Small intestine (tissue), 7 donors: ENCODE data around the gene CCNE1. TPM values are rescaled to one million over a fixed set of nuclear protein-coding genes. Genes with fewer than 3 reads are reported as not detected.

Experiments used
- DNase-seq, 2 donors: peaks; one replicate each; pipeline versions ENCODE4 v3.0.0 to v3.0.0-alpha.2; 2013
- FAIRE-seq: peaks from 2 replicates; lab custom pipeline; 2012; peaks lifted over from hg19 to GRCh38; lab: Jason Lieb, UNC
- H3K27ac ChIP-seq, 3 donors: one replicate each; pipeline ENCODE4 v1.5.1; 2013; ENCODE audit warnings: low read length in 2 of 3, mild to moderate bottlenecking in 2 of 3, control low read depth in 1 of 3, inconsistent platforms in 1 of 3, low read depth in 1 of 3, moderate library complexity in 1 of 3
- H3K27me3 ChIP-seq, 3 donors: one replicate each; pipeline ENCODE4 v1.6.1; 2013; ENCODE audit warnings: low read length in 3 of 3, inconsistent platforms in 1 of 3; ENCODE audit not compliant: control insufficient read depth in 3 of 3, insufficient read depth in 3 of 3
- H3K36me3 ChIP-seq, 3 donors: one replicate each; pipeline ENCODE4 v1.6.1; 2013; ENCODE audit warnings: low read length in 3 of 3, inconsistent platforms in 1 of 3, low read depth in 1 of 3, mild to moderate bottlenecking in 1 of 3, moderate library complexity in 1 of 3; ENCODE audit not compliant: control insufficient read depth in 3 of 3, insufficient read depth in 2 of 3
- H3K4me1 ChIP-seq, 3 donors: one replicate each; pipeline ENCODE4 v1.6.1; 2013; ENCODE audit warnings: low read length in 2 of 3, inconsistent platforms in 1 of 3, low read depth in 1 of 3, mild to moderate bottlenecking in 1 of 3, moderate library complexity in 1 of 3; ENCODE audit not compliant: control insufficient read depth in 3 of 3, insufficient read depth in 2 of 3
- H3K4me3 ChIP-seq, 3 donors: one replicate each; pipeline ENCODE4 v1.5.1; 2013; ENCODE audit warnings: low read length in 3 of 3, control low read depth in 1 of 3, inconsistent platforms in 1 of 3, low read depth in 1 of 3, mild to moderate bottlenecking in 1 of 3, moderate library complexity in 1 of 3
- H3K9me3 ChIP-seq, 2 donors: one replicate each; pipeline ENCODE4 v1.6.1; 2013; ENCODE audit warnings: low read depth in 1 of 2, low read length in 1 of 2; ENCODE audit not compliant: control insufficient read depth in 2 of 2, insufficient read depth in 1 of 2
- WGBS, 3 donors: extraction: QIAGEN DNeasy Blood & Tissue Kit; methylation state at CpG; one replicate each; pipeline ENCODE4 v1.1.7; 2013; 5-methylcytosine and 5-hydroxymethylcytosine counted together
- polyA plus RNA-seq, 4 donors: library from polyadenylated mRNA; stranded (reverse) in 3 of 4; unstranded in 1 of 4; fragments of 200-250 nt in 3 of 4; fragments of 120-200 nt in 1 of 4; gene quantifications; one replicate each; pipeline versions ENCODE4 v1.2.1 to v1.2.3, GENCODE V29; 2013
- donor health status: healthy with polysubstance abuse.
- donor health status: control.
- donor health status: control.
- donor health status: Bipolar disorder and iron deficiency.
- donor health status: healthy.

The CCNE1 gene
- polyA plus RNA-seq, 4 donors, result 2.5 to 5.9 (median 4.6) TPM

DNA sequence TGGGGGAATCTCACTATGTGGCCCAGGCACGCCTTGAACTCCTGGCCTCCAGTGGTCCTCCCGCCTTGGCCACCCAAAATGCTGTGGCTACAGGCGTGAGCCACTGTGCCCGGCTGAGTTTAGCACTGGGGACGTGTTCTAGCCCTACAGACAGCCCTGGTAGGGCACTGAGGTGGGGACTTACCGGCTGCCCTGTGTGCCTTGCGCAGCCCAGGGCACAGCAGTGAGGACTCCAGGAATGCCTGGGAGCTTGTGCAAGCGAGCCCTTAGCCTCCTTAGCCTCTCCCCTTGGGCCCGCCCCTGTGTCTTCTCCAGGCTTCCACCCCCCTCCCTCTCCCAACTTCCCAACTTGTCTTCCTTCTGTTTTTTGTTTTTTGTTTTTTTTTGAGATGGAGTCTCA is 21.0 kb downstream of the CCNE1 start:
- 88 to 90% (median 88%) methylated on average over 9 of the region's 9 CpGs for WGBS, 3 donors
- no peaks in the 10 kb centered on the region for H3K9me3 ChIP-seq
- H3K4me3 ChIP-seq, result no peak overlapping the region
- DNase-seq, result no peak
- no peak for FAIRE-seq
- H3K27ac ChIP-seq, result no peak overlapping the region
- no peaks in the 10 kb centered on the region for H3K27me3 ChIP-seq
- peaks cover 0 to 3% (median 0%) of the 10 kb centered on the region in 3 donors for H3K4me1 ChIP-seq
- no peaks in the 10 kb centered on the region for H3K36me3 ChIP-seq

DNA sequence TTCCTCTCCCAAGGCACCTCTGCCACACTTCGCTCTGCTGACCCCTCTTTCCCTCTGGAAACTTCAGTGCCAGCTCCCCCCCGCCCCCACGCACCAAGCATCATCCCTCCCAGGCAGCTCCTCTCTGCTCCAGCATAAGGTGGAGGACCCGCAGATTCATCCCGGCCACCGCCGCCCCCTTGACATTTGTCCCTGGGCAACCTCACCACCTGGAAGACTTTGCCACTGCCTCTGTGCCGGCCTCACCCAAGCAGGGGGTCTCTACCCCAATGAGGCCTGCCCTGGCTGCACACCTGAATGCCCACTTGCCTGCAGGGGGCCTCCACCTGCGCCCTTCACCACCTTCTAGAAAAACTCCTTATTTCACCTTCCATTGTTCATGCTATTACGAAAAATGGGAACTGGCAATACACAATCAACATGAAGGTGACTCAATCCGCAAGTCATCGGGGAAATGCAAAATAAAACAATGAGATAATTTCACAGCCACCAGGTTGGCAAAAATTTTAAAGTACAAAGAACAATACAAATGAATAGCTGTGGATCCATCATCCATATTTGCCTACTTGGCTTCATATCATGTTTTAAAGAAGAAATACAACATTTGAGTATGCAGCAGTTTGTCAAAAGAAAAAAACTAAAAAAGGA is 21.9 kb downstream of the CCNE1 start:
- 84 to 88% (median 87%) methylated on average over 12 of the region's 12 CpGs for WGBS, 3 donors
- peaks cover 0 to 5% (median 0%) of the 10 kb centered on the region in 3 donors for H3K4me1 ChIP-seq
- H3K27me3 ChIP-seq, result no peaks in the 10 kb centered on the region
- H3K4me3 ChIP-seq, result no peak overlapping the region
- no peak overlapping the region for H3K27ac ChIP-seq
- FAIRE-seq (no peak), DNase-seq (no peak)
- H3K36me3 ChIP-seq, result no peaks in the 10 kb centered on the region
- H3K9me3 ChIP-seq, result no peaks in the 10 kb centered on the region

DNA sequence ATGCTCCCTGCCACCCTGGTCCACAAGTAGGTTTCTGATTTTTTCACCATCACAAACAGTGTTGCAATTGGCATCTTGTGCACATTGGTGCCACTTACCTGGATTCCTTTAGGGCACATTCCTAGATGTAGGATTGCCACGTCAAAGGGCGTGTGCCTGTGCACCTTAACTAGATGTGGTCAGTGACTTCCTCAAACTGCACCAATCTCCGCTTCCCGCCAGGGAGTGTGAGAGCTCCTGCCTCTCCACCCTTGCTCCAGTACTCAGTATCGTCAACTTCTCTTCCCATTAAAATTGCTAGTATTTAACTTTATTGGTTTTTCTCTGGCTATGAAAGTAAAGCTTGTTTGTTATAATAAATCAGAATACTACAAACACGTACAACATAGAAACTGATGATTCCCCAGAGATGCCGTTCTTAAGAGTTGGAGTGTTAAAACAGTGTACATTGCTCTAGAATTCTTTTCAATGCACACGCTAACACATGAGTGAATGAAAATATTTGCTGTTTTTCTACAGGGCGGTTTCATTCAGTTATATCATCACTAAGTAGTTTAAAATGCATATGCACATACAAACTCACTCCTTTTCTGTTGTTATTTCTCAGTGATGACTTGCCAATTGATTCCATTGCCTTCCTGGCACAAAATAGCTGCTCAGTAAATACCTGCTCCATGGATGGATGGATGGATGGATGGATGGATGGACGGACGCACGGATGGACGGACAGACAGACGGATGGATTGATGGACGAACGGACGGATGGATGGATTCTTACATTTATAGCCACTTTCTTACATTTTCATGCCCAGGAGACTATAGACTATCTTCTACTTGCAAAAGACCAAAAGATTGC is 23.4 kb downstream of the CCNE1 start:
- DNase-seq, result no peak

DNA sequence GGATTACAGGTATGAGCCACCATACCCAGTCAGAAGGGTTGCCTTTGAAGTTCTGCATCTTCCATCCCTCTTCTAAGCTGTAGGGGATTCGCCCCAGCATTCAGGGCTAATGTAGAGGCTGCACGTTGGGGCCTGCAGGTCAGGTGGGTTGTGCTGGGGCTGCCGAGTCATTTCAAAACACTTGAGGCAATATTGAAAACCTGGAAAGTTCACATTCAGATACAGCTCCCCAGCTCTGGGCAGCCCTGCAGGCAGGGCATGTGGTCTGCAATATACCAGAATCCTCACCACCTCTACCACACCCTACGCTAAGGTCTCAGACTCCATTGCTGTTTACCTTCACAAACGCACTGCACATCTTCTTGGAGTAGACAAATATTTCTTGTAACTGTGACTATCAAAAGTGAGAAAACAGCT is 24.6 kb downstream of the CCNE1 start:
- WGBS, 3 donors, result 49 to 77% (median 66%) methylated on average over 5 of the region's 5 CpGs
- H3K27ac ChIP-seq, result no peak overlapping the region
- FAIRE-seq, result no peak
- H3K36me3 ChIP-seq, result no peaks in the 10 kb centered on the region
- H3K27me3 ChIP-seq, result no peaks in the 10 kb centered on the region
- H3K4me3 ChIP-seq, result no peak overlapping the region
- DNase-seq, result no peak
- H3K4me1 ChIP-seq, result peaks cover 0 to 7% (median 0%) of the 10 kb centered on the region in 3 donors
- H3K9me3 ChIP-seq, result no peaks in the 10 kb centered on the region

More for the DNA sequence above, 23.4 kb downstream of the CCNE1 start:
- H3K27me3 ChIP-seq, result no peaks in the 10 kb centered on the region
- no peaks in the 10 kb centered on the region for H3K9me3 ChIP-seq
- H3K4me3 ChIP-seq, result no peak overlapping the region
- H3K27ac ChIP-seq, result no peak overlapping the region
- H3K4me1 ChIP-seq, result peaks cover 0 to 5% (median 0%) of the 10 kb centered on the region in 3 donors
- FAIRE-seq, result no peak
- 78 to 84% (median 82%) methylated on average over 17 of the region's 17 CpGs for WGBS, 3 donors
- H3K36me3 ChIP-seq, result no peaks in the 10 kb centered on the region

- peak; percentile 38 to 43 for DNase-seq
- H3K4me1 ChIP-seq, result peaks cover 0 to 16% (median 0%) of the 10 kb centered on the region in 3 donors
- no peaks in the 10 kb centered on the region for H3K36me3 ChIP-seq
- WGBS, 3 donors, result 17 to 48% (median 17%) methylated on average over 6 of the region's 6 CpGs
- H3K27me3 ChIP-seq, result no peaks in the 10 kb centered on the region
- no peaks in the 10 kb centered on the region for H3K9me3 ChIP-seq
- FAIRE-seq, result no peak
- no peak overlapping the region for H3K4me3 ChIP-seq
- peak overlapping the region in 2 of 3 donors; percentile 38 to 61 for H3K27ac ChIP-seq
Observed at GRCh38 chr19:29837448-29837981, 25.7 kb downstream of the CCNE1 start.

GRCh38 chr19:29837996-29838395 is 26.2 kb downstream of the CCNE1 start:
- no peaks in the 10 kb centered on the region for H3K36me3 ChIP-seq
- H3K9me3 ChIP-seq, result no peaks in the 10 kb centered on the region
- FAIRE-seq, result no peak
- peaks cover 0 to 20% (median 0%) of the 10 kb centered on the region in 3 donors for H3K4me1 ChIP-seq
- peak overlapping the region in 2 of 3 donors; percentile 38 to 61 for H3K27ac ChIP-seq
- no peaks in the 10 kb centered on the region for H3K27me3 ChIP-seq
- 35 to 68% (median 52%) methylated on average over 9 of the region's 9 CpGs for WGBS, 3 donors
- DNase-seq, result no peak
- H3K4me3 ChIP-seq, result no peak overlapping the region

DNA sequence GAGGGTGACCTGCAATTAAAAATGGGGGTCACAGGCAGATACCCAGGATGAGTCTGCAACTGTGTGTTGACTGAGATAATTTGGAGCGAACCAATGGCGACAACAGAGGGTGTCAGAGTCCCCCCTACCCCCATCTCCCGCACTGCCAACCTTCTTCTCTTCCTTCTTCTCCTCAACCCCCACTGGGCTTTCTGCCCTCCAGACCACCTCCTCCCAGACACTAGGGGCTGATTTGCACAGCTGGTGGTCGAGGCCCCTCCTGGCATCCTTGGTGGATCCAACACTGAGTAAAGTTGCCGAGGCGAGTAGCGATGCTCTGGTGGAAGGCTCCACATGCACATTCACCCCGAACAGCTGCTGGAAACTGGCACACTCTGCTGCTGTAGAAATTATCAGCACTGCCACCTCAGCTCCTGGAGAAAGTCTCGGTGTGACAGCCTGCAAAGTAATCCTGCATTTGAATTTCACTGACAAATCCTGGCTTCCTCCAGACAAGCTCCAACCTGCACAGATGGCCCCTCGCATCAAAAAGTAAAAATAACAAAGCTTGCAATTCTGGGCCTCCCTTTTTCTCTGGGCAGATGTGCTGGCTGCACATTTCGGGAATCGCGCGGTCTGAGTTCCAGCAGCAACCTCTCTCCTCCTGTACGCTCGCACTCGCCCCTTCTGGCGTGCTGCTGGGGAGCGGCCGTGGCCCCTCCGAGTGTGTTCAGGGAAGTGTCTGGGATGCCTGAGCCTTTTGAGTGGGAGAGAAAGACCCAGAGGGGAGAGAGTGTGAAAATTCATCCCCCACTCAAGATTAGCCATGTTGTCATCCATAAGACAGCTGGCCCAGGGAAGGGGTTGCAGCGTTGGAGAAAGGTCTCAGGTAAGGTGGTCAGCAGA is 28.5 kb downstream of the CCNE1 start:
- Histone ChIP-seq H3K4me3 (no peak overlapping the region), H3K36me3 (no peaks in the 10 kb centered on the region), H3K4me1 (peaks cover 0 to 32% (median 3%) of the 10 kb centered on the region in 3 donors), H3K27me3 (no peaks in the 10 kb centered on the region), H3K27ac (no peak overlapping the region), H3K9me3 (no peaks in the 10 kb centered on the region)
- DNase-seq (no peak), FAIRE-seq (no peak)
- WGBS, 3 donors, result 82 to 86% (median 84%) methylated on average over 22 of the region's 22 CpGs

DNA sequence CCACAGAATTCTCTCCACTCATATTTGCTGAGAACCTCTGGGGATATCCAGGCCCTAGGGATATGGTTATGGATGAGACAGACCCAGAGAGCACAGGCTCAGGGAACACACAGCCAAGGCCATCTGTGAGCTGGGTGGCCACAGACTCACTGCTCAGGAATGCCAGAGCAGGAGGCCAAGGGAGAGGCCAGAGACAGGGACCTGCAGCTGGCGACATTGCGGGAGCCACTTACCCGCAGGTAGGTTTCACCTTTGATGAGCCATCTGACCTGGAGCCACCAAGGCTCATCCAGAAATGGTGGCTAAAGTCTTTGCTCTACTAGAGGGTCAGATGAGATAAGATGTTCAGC is 29.4 kb downstream of the CCNE1 start:
- 85 to 94% (median 90%) methylated on average over 3 of the region's 3 CpGs for WGBS, 3 donors
- Histone ChIP-seq H3K27ac (peak overlapping the region in 1 of 3 donors; percentile 45), H3K4me3 (no peak overlapping the region), H3K9me3 (no peaks in the 10 kb centered on the region), H3K4me1 (peaks cover 0 to 32% (median 3%) of the 10 kb centered on the region in 3 donors), H3K27me3 (no peaks in the 10 kb centered on the region), H3K36me3 (no peaks in the 10 kb centered on the region)
- FAIRE-seq (no peak), DNase-seq (no peak)
